ENCODE measurements around the gene TNPO3. TPM values are rescaled to one million over a fixed set of nuclear protein-coding genes. Genes with fewer than 3 reads are reported as not detected.
"Not testable (repeated sequence)": the region's sequence is repeated elsewhere in the genome, so short reads cannot be mapped to it uniquely, and the experiment has no call there.

TNPO3 gene
- total RNA-seq, 1 donor from 2014 or later = 96.2 TPM

DNA sequence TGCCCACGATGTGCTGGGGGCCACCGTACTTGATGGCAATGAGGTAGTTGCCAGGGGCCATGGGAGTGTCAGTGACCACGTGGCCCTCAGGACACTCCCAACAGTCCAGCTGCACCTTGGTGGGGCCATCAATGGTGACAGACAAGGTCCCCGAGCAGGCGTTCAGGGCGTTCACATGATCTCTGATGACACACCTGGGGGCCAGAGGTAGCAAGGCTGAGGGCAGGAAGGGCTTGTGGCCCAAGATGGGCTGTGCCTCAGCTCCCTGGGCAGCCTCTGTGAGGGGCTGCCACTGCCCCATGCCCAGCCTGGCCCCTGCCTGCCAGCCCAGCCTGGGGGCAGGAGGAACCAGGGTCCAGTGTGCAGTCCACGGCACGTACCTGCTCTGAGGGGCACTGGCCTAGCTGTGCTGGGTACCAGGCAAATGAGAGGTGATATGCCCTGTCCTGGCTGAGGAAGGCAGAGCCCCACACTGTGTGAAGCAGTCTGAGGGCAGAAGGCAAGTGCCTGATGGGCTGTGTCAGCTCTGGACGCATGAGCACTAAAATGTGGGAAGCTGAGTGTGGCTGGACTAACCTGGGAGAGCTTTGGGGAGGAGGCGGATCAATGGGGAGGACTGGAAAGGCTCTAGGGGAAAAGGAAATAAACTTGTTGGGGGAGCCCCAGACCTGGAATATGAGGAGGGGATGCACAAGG, 140.9 kb downstream of the TNPO3 start:
- Histone ChIP-seq H3K4me2 (no peak overlapping the region), H3K36me3 (no peaks in the 10 kb centered on the region), H3K9ac (no peak overlapping the region), H4K20me1 (ENCODE audit: low read depth) (no peaks in the 10 kb centered on the region), H3K9me3 (ENCODE audit: low read depth) (no peaks in the 10 kb centered on the region), H3K4me1 (peaks cover 25% of the 10 kb centered on the region), H2AFZ (replicated peaks) (no peak overlapping the region), H3K79me2 (ENCODE audit: low read depth) (no peaks in the 10 kb centered on the region), H3K4me3 (no peak overlapping the region), H3F3A (ENCODE audit: low read depth) (peaks cover 30% of the 10 kb centered on the region), H3K27me3 (peaks cover 67% of the 10 kb centered on the region), H3K27ac (no peak overlapping the region)
- DNase-seq (ENCODE audit: low spot score) = no peak
- Mint-ChIP-seq H3K4me1 (peaks cover 34% of the 10 kb centered on the region), H3K36me3 (no peaks in the 10 kb centered on the region), H3K4me3 (no peak overlapping the region), H3K27ac (no peak overlapping the region), H3K27me3 (ENCODE audit: insufficient read depth, low read depth) (peaks cover 16% of the 10 kb centered on the region), H3K9me3 (peaks cover 5% of the 10 kb centered on the region)
- TF ChIP-seq, protein P1, sequence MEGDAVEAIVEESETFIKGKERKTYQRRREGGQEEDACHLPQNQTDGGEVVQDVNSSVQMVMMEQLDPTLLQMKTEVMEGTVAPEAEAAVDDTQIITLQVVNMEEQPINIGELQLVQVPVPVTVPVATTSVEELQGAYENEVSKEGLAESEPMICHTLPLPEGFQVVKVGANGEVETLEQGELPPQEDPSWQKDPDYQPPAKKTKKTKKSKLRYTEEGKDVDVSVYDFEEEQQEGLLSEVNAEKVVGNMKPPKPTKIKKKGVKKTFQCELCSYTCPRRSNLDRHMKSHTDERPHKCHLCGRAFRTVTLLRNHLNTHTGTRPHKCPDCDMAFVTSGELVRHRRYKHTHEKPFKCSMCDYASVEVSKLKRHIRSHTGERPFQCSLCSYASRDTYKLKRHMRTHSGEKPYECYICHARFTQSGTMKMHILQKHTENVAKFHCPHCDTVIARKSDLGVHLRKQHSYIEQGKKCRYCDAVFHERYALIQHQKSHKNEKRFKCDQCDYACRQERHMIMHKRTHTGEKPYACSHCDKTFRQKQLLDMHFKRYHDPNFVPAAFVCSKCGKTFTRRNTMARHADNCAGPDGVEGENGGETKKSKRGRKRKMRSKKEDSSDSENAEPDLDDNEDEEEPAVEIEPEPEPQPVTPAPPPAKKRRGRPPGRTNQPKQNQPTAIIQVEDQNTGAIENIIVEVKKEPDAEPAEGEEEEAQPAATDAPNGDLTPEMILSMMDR (IDR thresholded peaks at IDR 0.05) = no peak
- TF ChIP-seq EZH2phosphoT487 (IDR thresholded peaks at IDR 0.05) (no peak), EZH2 (IDR thresholded peaks at IDR 0.05) (no peak)

- H3K9me3 ChIP-seq (ENCODE audit: low read depth); H3K4me2 ChIP-seq; H3K36me3 ChIP-seq; H3K4me3 ChIP-seq; DNase-seq (ENCODE audit: low spot score); H3K4me3 Mint-ChIP-seq; H4K20me1 ChIP-seq (ENCODE audit: low read depth); H2AFZ ChIP-seq (replicated peaks); H3K27ac ChIP-seq; H3K79me2 ChIP-seq (ENCODE audit: low read depth); H3K27ac Mint-ChIP-seq; H3K9me3 Mint-ChIP-seq; H3K36me3 Mint-ChIP-seq; H3K9ac ChIP-seq: not testable (repeated sequence)
- Mint-ChIP-seq H3K27me3 (ENCODE audit: insufficient read depth, low read depth) (peaks cover 21% of the 10 kb centered on the region), H3K4me1 (peaks cover 42% of the 10 kb centered on the region)
- H3K27me3 ChIP-seq = peaks cover 58% of the 10 kb centered on the region
- H3K4me1 ChIP-seq = peaks cover 29% of the 10 kb centered on the region
- peaks cover 33% of the 10 kb centered on the region for H3F3A ChIP-seq (ENCODE audit: low read depth)
Measured at GRCh38 chr7:128912709-128913495, 142.0 kb downstream of the TNPO3 start.

DNA sequence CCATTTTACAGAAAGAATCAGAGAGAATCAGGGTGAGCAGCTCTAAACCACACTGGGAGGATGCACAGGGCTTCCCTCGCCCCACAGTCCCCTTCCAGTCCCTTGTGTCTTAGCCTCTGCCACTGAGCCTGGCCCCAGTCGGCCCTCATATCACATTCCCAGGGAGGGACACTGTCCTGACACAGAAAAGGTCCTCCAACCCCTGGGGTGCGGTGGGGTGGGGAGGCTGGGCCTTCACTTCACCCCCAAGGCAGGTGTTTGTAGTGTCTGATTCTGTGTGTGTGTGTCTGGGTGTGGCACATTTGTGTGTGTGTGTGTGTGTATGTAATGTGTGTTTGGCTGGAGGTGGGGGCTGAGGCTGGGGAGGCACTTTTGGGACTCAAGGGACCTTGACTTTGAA, 142.6 kb downstream of the TNPO3 start:
- Histone ChIP-seq H4K20me1 (ENCODE audit: low read depth) (no peaks in the 10 kb centered on the region), H3K4me3 (no peak overlapping the region), H3F3A (ENCODE audit: low read depth) (peaks cover 33% of the 10 kb centered on the region), H3K27me3 (peaks cover 58% of the 10 kb centered on the region), H3K79me2 (ENCODE audit: low read depth) (no peaks in the 10 kb centered on the region), H3K9ac (no peak overlapping the region), H3K4me1 (peaks cover 29% of the 10 kb centered on the region), H3K36me3 (no peaks in the 10 kb centered on the region), H3K27ac (no peak overlapping the region), H3K9me3 (ENCODE audit: low read depth) (no peaks in the 10 kb centered on the region), H3K4me2 (no peak overlapping the region), H2AFZ (replicated peaks) (no peak overlapping the region)
- Mint-ChIP-seq H3K36me3 (no peaks in the 10 kb centered on the region), H3K27me3 (ENCODE audit: insufficient read depth, low read depth) (peaks cover 23% of the 10 kb centered on the region), H3K9me3 (no peaks in the 10 kb centered on the region), H3K4me1 (peaks cover 45% of the 10 kb centered on the region), H3K4me3 (peak overlapping the region; percentile 52), H3K27ac (no peak overlapping the region)
- TF ChIP-seq, protein P1 (IDR thresholded peaks at IDR 0.05) = no peak
- TF ChIP-seq EZH2 (IDR thresholded peaks at IDR 0.05) (no peak), EZH2phosphoT487 (IDR thresholded peaks at IDR 0.05) (no peak)
- no peak for DNase-seq (ENCODE audit: low spot score)

All from neural progenitor cell (in vitro differentiated cells).